Activated T-cell treated with anti-CD3 and anti-CD28 coated beads for 24 hours (primary cell): ENCODE measurements around the gene CALHM3.
"Not testable (repeated sequence)": the region's sequence is repeated elsewhere in the genome, so short reads cannot be mapped to it uniquely, and the experiment has no call there.

ENCODE experiments used
- DNase-seq: peaks from one replicate; pipeline ENCODE4 v3.0.0-alpha.2; 2020; ENCODE audit warnings: low read depth

The CALHM3 gene

DNA sequence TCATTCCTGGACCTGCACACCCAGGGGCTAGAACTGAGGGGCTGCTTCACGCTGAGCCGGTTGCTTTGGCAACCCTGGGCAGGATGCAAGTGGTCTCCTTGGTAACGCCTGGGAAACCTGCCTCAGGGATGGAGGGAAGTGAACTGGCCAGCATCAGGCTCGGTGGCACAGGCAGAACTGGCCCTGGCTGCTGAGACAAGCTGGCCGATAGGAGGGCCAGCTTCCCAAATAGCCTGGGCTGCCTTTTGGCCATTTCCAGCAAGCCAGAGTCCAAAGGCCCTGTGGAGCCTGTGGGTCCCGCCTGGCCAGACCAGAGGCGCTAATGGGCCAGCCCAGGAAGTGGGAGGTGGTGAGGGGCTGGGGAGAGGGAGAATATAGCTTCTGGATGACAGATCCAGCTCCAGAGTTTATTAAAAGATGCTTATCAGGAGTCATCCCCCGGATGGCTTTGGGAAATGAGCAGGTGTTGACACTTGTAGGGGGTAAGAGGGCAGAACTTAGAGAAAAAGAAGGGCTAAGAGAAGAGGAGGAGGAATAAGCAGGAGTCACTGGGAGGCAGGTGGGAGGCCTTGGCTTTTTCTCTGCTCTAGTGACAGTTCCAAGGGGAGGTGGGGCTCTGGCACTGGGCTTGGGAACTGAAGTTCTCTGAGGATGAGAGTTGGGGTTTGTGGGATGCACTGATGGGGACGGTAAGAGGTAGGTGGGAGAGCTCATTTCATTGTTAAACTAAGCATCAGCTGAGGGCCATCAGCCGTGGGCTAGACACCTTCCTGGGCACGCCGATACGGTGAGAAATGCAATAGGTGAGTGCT, 24.0 kb upstream of the CALHM3 start:
- DNase-seq: no peak

DNA sequence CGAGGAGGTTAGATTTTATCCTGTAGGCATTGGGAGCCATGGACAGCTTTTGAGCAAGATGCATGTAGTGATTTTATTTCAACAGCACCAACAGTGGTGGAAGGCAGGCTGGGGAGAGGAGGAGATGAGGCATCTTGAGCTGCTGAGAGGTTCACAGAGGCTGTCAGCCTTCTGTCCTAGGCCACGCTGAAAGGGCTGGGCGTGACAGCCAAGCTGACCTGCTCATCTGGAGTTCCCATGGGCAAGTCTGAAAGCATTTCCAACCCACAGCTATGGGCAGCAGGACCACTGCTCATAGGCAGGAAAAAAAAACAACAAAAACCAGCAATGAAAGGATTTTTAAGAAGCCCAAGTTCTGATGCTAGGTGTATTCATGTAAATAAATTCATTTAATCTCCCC, 22.1 kb upstream of the CALHM3 start:
- no peak for DNase-seq

DNA sequence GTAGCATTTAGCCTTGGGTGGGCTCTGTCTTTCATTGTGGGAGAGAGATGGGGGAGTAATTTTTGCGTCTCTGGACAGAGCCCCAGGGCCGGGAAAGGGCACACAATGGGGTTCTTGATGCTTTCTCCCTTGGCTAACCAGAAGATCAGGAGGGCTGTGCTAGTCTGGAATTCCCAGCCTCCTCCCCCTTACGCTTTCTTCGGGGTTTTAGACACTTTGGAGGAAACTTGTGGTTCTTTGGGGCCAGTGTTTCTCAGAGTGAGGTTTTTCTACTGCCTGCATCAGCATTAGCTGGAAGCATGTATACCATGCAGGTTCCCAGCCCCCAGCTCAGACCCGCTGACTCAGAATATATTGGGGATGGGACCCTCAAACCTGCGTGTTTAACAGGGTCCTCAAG, 21.4 kb upstream of the CALHM3 start:
- no peak for DNase-seq

DNA sequence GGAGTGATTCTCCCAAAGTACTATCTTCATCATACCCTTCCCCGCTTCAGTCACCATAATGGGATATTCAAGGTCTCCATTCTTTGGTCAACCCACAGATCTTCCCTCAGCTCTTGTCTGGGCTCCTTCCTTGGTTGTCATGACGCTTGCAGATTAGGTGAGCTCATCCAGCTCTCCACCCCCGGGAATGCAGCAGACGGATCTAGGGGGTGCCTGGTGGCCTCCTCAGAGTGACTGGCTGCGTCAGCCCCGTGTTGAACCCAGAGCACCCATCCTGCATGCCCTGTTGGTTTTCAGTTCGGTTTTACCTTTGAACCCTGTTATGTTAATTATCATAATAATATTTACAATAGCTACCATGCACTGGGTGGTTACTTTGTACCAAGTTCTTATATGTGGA, 20.8 kb upstream of the CALHM3 start:
- DNase-seq: no peak

DNA sequence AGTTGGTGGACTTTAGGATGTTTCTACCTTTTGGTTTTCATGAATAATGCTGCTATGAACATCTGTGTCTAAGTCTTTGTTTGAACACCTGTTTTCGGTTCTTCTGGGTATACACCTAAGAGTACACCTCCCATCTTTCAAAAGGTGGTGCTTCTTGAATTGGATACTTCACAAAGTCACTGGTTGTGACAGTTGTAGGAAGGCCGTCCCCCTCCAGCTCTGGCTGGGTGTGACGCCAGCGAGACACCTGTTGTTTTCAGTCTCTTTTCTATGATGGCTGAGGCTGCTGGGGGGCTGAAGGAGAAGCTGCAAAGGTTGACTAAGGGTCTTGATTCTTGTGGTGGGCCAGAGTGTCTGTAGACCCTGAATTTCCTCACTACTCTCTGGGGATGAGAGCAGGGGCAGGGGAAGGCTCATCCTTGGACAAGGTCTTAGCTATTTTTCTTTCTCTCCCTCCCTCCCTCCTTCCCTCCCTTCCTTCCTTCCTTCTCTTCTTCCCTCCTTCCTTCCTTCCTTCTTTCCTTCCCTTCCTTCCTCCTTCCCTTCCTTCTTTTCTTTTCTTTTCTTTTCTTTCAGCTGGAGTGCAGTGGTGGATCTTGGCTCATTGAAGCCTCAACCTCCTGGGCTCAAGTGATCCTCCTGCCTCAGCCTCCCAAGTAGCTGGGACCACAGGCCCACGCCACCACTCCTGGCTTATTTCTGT, 20.0 kb upstream of the CALHM3 start:
- no peak for DNase-seq

DNA sequence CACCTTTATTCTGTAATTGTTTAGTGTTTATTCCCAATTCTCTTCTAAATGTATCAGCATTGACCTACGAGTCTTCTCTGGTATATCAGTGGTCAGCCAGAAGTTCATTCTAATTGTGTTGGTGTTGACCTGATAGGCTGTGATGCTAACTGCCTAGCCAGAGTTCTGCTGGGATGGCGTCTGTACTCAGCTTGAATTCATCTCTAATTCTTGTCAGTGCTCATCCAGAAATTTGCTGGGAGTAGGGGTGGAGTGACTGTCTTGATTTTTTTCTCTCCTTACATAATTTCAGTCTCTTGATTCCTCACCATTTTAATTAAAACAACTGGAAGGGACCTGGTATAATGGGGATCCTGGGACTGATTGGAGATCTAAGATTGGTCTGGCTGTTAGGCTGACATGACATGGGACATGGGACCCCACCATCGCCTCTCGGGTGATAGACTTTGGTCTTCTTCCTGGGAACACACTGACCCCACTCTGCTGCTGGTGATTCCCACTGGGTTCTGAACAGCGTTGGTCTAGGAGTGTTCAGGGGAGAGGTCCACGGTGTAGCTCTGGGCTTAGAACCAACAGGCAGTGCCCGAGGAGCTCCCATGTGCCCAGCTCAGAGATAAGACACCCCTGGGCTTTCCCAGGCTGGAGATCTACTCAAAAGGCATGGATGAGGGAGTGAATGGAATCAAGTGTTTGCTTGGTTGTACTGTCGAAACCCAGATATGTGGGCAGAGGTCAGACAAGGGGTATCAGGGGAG, 18.3 kb upstream of the CALHM3 start:
- no peak for DNase-seq

DNA sequence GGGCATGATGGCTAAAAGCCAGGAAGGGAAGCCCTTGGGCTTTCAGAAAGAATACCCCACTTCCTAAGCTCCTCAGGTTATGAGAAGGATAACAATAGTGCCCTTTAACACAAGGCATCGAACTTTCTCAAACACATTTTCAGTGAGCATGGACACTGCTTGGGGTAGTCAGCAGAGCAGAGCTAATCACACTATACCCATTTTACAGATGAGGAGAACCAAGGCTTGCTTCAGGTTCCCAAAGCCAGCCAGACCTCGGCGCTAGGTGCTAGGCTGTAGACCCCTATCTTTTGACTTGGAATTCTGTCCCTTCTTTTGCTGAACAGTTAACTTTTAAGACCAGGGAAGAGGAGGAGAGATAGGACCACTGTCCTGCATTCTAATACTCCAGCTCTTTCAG, 16.3 kb upstream of the CALHM3 start:
- no peak for DNase-seq

DNA sequence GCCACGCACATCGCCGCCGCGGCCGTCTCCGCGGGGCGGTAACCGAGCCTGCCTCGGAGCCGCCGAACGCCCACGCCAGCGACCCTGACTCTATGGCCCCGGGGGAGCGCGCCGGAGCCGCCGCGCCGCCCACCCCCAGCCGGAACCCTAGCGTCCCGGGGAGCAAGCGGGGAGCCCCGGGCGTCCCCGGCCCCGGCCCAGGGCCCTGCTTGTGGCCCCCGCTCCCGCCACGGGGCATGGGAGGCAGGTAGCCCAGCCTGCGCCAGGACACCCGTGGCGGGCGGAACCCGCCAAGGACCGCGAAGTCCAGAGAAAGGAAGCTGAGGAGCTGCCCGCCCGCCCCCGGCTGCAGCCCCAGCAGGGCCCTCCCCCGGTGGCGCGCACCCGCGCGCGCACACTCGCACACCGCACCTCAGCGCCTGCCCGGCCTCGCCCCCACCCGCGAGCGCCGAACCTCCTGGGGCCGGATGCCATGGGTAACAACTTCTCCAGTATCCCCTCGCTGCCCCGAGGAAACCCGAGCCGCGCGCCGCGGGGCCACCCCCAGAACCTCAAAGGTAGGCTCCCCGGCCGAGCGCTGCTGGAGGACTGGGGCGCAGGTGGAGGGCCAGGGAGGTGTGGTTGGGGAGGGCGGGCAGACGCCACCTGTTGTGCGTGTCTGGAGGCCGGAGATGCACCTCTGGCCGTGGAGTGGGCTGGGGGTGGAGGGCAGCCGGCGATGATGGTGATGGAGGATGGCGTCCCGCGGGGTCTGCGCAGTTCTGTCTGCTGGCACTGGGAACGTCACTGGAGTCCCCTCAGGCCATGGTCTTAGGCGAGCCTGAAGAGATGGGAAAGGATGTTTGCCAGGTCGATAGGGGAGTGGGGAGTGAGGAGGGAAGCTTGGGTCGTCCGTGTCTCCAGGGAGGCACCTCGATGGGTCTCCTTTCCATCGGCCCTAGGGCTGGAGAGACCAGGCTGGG, 15.2 kb upstream of the CALHM3 start:
- DNase-seq: no peak

DNA sequence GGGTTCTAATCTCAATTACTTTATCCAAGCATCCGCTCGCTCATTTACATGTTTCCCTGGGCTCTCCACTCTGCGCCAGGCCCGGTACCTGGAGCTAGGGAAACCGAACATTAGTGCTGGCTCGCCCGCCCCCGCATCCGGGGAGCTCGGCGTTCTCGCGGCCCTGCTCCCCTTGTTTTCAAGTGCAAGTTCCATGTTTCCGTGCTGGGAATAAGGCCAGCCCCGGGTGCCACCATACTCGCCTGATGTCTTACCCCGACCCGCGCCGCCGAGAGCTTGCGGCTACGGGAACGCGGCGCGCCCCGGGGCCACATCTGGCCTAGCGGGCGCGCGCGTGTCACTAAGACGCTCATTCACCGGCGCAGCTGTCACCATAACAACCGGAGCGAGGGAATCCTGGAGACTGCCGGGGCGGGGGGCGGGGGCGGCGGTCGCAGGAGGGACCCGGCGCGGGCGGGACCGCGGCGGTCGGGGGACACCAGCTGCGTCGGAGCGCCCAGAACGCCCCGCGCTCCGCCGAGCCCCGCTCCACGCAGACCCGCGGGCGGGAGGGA, 14.4 kb upstream of the CALHM3 start, which contains the start of gene NEURL1:
Gene NEURL1 (plus strand): TSS at position 344 of the 554 bp plus-strand sequence. CDS start 683 bp downstream, outside the sequence.
- no peak for DNase-seq

DNA sequence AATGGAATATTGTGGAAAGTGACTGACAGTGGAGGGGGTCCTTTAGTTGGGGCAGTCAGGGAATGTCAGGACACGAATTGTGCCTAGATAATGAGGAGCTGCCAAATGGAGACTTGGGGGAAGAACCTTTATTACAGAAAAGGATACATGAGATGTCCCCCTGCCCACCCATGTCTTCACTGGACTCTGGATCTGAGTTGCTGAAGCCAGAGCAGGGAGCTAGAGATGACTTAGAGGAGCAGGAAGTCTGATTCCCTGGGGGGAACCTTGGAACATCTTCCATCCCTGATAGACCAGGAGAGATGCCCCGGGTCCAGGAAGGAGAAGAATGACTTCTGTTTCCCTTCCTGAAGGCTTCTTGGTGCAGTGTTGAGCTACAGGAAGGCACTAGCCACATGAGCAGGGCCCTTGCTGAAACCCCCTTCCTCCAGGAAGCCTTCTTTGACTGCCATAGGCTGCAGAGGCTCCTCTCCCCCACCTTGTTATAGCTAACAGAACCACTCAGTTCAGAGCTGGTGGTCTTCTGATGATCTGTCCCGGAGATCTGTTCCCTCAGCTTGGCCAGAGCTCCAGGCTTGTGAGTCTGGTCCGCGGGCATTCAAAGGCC, 13.7 kb upstream of the CALHM3 start:
- DNase-seq: no peak

DNA sequence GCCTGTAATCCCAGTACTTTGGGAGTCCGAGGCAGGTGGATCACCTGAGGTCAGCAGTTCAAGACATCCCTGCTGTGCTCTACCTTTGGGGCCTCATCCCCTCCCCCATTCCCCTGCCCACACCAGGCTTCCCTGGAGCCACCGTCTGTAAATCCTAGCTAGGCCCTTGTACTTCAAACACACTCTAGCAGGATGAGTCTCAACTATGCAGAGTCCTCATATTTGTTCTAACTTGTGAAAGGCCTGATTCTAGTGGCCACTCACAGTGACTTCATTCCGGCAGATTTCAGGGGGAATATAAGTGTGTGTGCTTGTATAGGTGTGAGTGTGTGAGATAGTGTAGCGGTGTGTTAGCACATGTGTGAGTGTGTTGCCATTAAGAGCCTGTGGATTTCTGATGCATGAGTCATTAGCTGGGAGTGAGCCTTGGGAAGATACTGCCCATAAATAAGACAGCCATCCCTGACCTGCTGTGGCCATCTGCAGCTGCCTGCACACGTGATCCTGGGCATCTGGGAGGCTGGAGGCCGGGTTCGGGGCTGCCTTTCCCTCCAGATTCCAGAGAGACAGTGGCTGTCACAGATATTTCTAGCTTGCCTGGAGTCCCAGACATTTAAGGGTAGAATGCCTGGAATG, 12.8 kb upstream of the CALHM3 start:
- DNase-seq: no peak

DNA sequence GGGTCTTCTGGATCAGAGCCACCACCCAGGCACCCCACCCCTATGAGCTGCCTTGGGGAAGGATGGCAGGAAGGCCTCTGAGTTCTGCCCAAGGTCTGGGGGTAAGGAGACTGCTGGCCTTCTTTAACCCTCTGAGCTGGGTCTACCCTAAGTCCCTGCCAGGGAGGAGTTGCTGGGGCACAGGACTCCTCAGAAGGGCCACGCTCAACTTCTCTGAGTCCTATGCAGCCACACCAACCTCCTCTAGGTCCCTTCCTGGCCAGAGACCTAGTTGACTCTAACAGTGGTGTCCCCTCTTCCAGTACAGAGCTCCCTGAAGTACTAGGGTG, 11.9 kb upstream of the CALHM3 start:
- DNase-seq: no peak

DNA sequence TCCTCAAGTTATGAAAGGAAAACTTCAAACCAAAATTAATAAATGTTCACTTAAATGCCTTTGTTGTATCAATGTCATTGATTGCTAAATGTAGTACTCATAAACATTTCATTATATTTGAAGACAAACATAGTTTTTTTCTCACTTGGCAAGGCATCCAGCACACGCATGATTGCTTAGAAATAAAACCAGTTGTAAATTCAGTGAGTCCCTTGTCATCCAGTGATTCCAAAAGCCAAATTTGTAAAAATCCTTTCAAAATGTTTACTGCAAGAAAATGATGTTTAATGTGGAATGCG, 8.3 kb upstream of the CALHM3 start:
- DNase-seq: no peak

DNA sequence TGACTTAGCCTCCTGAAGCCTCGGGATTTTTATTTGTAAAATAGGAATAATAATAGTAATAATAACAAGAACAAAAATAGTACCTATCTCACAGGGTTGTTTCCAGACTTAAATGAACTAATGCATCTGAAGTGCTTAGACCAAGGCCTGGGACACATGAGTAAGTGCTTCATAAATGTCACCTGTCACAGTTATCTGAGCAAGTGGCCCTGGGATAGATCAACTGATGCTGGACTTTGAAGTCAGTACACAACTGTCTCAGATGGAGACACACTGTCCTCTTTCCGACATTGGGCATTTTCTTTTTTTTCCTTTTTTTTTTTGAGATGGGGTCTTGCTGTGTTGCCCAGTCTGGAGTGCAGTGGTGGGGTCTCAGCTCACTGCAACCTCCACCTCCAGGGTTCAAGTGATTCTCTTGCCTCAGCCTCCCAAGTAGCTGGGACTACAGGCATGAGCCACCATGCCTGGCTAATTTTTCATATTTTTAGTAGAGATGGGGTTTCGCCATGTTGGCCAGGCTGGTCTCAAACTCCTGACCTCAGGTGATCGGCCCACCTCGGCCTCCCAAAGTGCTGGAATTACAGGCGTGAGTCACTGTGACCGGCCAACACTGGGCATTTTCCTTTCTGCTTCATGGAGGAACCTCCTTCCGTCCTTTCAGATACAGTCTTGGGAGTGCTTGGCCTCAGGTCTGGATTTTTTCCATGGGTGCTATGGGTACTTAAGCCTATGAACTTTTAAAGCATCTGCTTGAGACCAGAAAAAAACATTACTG, 7.8 kb upstream of the CALHM3 start:
- not testable (repeated sequence) for DNase-seq

DNA sequence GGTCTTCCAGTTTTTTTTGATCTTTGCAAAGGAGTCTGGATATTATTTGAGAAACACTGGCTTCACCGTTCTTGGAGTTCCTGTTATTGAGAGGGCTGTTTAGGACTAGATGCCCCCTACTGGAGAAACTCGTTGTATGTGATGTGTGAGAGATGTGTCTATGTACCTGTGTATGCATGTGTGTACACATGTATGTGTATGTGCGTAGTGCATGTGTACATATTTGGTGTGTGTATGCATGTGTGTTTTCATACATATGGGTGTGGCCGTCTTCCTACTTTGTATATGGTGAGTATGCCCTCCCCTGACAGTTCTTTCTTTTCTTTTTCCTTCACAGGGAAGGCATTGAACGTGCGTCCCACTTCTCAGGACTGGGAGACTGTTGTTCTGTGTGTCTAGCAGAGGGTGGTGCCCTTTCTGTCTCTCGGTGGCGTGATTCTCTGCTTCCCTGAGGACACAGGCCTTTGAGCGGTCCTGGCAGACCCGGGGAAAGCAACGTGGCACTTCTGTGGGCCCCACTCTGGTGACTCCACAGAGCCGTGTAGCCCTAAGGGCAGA, 3.0 kb upstream of the CALHM3 start:
- DNase-seq: no peak

DNA sequence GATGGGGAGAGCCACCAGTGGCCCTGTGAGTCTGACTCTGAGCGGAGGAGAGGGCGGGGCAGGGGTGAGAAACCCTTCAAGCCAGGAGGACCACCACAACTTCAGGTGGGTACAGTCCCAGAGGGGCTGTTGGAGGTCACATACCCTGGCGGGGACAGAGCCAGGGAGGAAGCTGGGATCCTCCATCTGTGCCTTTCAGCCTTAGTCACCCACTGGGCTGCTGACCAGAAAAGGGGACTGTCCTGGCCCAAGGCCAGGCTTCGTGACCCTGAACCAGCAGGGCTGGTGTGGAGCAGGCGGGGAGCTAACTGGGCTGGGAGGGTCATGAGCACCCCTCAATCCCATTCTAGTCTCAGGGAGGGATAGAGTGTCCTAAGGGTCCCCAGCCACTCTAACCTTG, 1.5 kb upstream of the CALHM3 start:
- DNase-seq: no peak

DNA sequence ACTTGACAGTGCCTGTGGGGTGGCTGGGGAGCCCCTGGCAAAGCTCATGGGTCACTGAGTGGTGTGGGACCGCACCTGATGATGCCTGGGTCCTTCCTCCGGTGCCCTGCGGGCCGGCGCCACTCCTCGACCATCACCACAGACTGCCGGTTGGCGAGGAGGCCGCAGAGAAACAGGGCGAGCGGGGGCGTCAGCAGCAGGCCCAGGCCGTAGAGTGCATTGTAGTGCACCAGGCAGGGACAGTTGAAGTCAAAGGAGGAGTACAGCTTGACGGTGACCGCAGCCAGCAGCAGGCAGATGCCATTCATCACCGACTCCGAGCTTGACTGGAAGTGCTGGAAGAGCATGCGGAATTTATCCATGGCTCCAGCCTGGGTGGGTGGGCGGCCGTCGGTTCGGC, 369 bp downstream of the CALHM3 start:
- no peak for DNase-seq

DNA sequence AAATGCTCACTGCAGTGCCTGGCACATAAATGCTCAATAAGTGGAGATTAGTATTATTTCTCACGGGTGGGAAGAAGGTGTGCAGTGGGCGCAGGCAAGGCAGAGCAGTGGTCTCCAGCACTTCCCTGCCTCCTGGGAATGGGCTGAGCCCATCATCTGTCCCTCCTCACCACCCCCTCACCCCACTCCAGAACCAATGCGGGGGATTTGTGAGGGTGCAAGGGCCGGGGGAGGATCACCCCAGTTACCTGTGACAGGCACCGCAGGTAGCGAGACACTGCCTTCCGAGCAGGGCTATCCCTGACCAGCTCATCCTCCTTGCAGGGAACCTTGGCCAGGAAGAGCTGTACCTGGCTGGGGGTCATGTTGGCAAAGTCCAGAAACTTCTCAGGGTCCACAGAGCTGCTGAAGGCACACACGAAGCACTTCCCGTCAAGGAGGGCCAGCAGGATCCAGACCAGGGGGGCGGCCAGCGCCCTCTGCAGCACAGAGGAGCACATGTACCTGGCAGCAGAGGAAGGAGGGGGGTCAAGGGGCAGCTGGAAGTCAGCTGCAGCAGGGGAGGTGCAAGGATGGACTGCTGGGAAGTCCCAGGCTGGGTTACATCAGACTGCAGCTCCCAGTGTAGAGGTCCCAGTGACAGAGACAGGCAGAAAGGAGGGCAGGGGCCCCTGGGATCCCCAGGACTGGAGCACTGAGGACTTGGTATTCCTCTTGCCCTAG, 2.8 kb downstream of the CALHM3 start:
- DNase-seq: no peak

DNA sequence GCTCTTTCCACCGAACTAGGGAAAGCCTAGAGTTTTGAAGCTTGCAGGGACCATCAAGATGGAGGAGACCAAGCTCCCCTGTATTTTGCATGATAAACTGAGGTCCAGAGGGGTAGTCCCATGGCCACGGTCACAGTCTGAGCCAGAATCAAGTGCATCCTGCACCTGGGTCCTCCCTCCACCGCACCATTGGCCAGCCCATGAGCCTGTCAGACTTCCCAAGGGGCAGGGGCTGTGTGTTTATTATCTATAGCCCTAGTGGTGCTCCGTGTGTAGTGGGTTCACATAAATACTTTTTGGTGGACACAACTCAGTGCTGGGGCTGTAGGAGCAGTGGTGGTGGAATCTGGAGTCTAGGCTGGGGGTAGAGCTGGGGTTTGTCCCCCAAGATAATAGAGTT, 3.6 kb downstream of the CALHM3 start:
- DNase-seq: no peak
